Endothelial cell of umbilical vein (primary cell): Measurements from ENCODE around the gene FILIP1. TPM values are rescaled to one million over a fixed set of nuclear protein-coding genes. Genes with fewer than 3 reads are reported as not detected.

Source experiments
- BruUV-seq: library from RNA; stranded (reverse); fragments of 400-500 nt; replicated peaks from 2 replicates; lab custom pipeline; 2021; lab: Mats Ljungman, UMichigan
- CTCF ChIA-PET: fragments of 300-600, 350-600 bp; sonication (Branson Sonifier 250); formaldehyde crosslinking; loops from one replicate; lab custom pipeline; 2021; ENCODE audit warnings: antibody characterized with exemption, inconsistent platforms; lab: Charles Lee
- POLR2A ChIA-PET: fragments of 300-600, 350-600 bp; sonication (Branson Sonifier 250); formaldehyde crosslinking; loops from one replicate; lab custom pipeline; 2021; ENCODE audit warnings: antibody characterized with exemption, inconsistent platforms; lab: Charles Lee
- DNase-seq: peaks from one replicate; pipeline ENCODE4 v3.0.0-alpha.2; 2011; ENCODE audit warnings: low read depth, low spot score
- FAIRE-seq: peaks from 2 replicates; lab custom pipeline; 2011; peaks lifted over from hg19 to GRCh38; lab: Jason Lieb, UNC
- H2AFZ ChIP-seq: 2 replicates; pipeline ENCODE4 v1.6.0; 2012; ENCODE audit warnings: low read depth, low read length, control low read depth, inconsistent platforms
- H3K27ac ChIP-seq: 2 replicates; pipeline ENCODE4 v1.5.1; 2011; ENCODE audit warnings: low read depth, mild to moderate bottlenecking, control low read depth, low read length, moderate library complexity; ENCODE audit not compliant: insufficient read depth
- H3K27me3 ChIP-seq, 2 experiments: 2 replicates each; pipeline versions ENCODE4 v1.6.0 to v1.6.1; 2011; ENCODE audit warnings: low read length in 2 of 2, mixed read lengths in 1 of 2; ENCODE audit not compliant: control insufficient read depth in 2 of 2, insufficient read depth in 2 of 2
- H3K36me3 ChIP-seq, 2 experiments: 2 replicates in 1 of 2; 3 replicates in 1 of 2; pipeline ENCODE4 v1.5.1; 2011; ENCODE audit warnings: low read length in 2 of 2, mild to moderate bottlenecking in 1 of 2, moderate library complexity in 1 of 2; ENCODE audit not compliant: control insufficient read depth in 2 of 2, insufficient read depth in 2 of 2; ENCODE audit errors: extremely low read depth in 1 of 2
- H3K4me1 ChIP-seq: 3 replicates; pipeline ENCODE4 v1.5.1; 2011; ENCODE audit warnings: mild to moderate bottlenecking, low read length; ENCODE audit not compliant: control insufficient read depth, insufficient read depth; ENCODE audit errors: extremely low read depth
- H3K4me2 ChIP-seq: 2 replicates; pipeline ENCODE4 v1.6.1; 2011; ENCODE audit warnings: low read length, control low read depth, mixed read lengths; ENCODE audit not compliant: insufficient read depth
- H3K4me3 ChIP-seq, 3 experiments: fragments of 200-600 bp in 1 of 3; sonication (generic), shearing (Covaris generic) in 1 of 3; replicated peaks in 1 of 3; 2 replicates each; pipeline ENCODE4 v1.5.1; 2011 to 2016; ENCODE audit warnings: control low read depth in 3 of 3, low read length in 3 of 3, mild to moderate bottlenecking in 2 of 3, inconsistent platforms in 1 of 3, low read depth in 1 of 3, moderate library complexity in 1 of 3; ENCODE audit not compliant: insufficient read depth in 1 of 3
- H3K79me2 ChIP-seq: 2 replicates; pipeline ENCODE4 v1.6.0; 2012; ENCODE audit warnings: low read length, inconsistent platforms; ENCODE audit not compliant: control insufficient read depth, insufficient read depth
- H3K9ac ChIP-seq: replicated peaks from 2 replicates; pipeline ENCODE3; 2011; ENCODE audit warnings: low read length, control low read depth; ENCODE audit not compliant: insufficient read depth; ENCODE audit errors: extremely low read depth
- H3K9me1 ChIP-seq: replicated peaks from 3 replicates; pipeline ENCODE4 v1.6.0; 2011; ENCODE audit warnings: mild to moderate bottlenecking, low read length; ENCODE audit not compliant: control insufficient read depth, insufficient read depth; ENCODE audit errors: extremely low read depth
- H3K9me3 ChIP-seq: replicated peaks from 2 replicates; pipeline ENCODE4 v1.5.1; 2012; ENCODE audit warnings: low read length, inconsistent platforms; ENCODE audit not compliant: control insufficient read depth, insufficient read depth
- H4K20me1 ChIP-seq: replicated peaks from 2 replicates; pipeline ENCODE3; 2011; ENCODE audit warnings: mild to moderate bottlenecking, low read length; ENCODE audit not compliant: control insufficient read depth, insufficient read depth; ENCODE audit errors: extremely low read depth
- JUN ChIP-seq: IDR thresholded peaks from 2 replicates; pipeline ENCODE4 v1.6.1; 2011; ENCODE audit warnings: borderline replicate concordance, low read depth; ENCODE audit not compliant: insufficient read length, insufficient read depth
- MYC ChIP-seq: IDR thresholded peaks from one replicate; pipeline ENCODE4 v1.6.1; 2011; ENCODE audit warnings: mild to moderate bottlenecking, low read depth, low read length
- POLR2AphosphoS5 ChIP-seq: IDR thresholded peaks from 2 replicates; pipeline ENCODE4 v1.6.1; 2012; ENCODE audit warnings: low read depth, mild to moderate bottlenecking, control low read depth, low read length, moderate library complexity; ENCODE audit not compliant: insufficient read depth
- dilution Hi-C: fragments of 300-500 bp; cut with MboI; formaldehyde crosslinking; loops from one replicate; pipeline ENCODE4 v1.15.0; 2019; ENCODE audit warnings: low sequenced_read_pairs; ENCODE audit not compliant: extremely low pct_ligation_motif_present
- intact Hi-C: fragments of 100-400 bp; cut with micrococcal nuclease; formaldehyde crosslinking; loops from one replicate; pipeline ENCODE4 v1.10.0; 2022
- polyA plus RNA-seq, 4 experiments: library from polyadenylated mRNA; depleted of rRNA in 3 of 4; stranded (reverse) in 3 of 4; unstranded in 1 of 4; fragments of >200 nt; gene quantifications; 2 replicates each; pipeline versions ENCODE4 v1.2.1 to v1.2.3, GENCODE V29; 2011 to 2012; ENCODE audit warnings: missing spikeins in 1 of 4
- total RNA-seq: library from RNA; stranded (reverse); gene quantifications from 2 replicates; pipeline ENCODE4 v1.2.3, GENCODE V29; 2021

Gene FILIP1
- total and polyA plus RNA-seq, 2 donors (not counting 3 experiments of a cell fraction or from before 2014, with no cell fraction given): 2.8 to 13.7 TPM

DNA sequence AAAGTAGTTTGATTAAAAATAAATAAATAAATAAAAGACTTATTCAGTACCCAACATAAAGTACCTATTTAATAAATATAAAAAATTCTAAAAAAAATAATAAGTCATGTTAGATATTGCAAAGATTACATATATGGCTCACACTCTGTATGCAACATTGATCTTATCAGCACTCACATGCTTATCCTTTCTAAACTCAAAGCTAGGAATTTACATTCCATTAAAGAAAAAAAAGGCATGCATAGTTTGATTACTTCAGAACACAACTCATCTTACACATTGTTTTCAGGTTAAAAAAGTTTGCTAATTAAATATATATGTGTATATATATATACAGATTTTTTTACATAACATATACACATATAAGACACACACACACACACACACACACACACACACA is 96.4 kb downstream of the FILIP1 start:
- Histone ChIP-seq H3K27me3 (no peaks in the 10 kb centered on the region), H3K9me1 (no peaks in the 10 kb centered on the region), H3K4me2 (no peak overlapping the region), H3K9me3 (no peaks in the 10 kb centered on the region), H2AFZ (no peak overlapping the region), H3K4me1 (peaks cover 16% of the 10 kb centered on the region), H4K20me1 (no peaks in the 10 kb centered on the region), H3K9ac (no peak overlapping the region), H3K4me3 (no peak overlapping the region), H3K27ac (no peak overlapping the region), H3K79me2 (no peaks in the 10 kb centered on the region), H3K36me3 (no peaks in the 10 kb centered on the region)
- no TSS peak for BruUV-seq
- ChIA-PET CTCF (interaction anchor here (1.2 kb wide), 1 partner anchor 16 kb away, joined by 3 read pairs; no protein-coding TSS in a partner anchor), POLR2A (no interaction called here)
- dilution Hi-C loops (no loop called here), intact Hi-C loops (no loop called here)
- no peak for DNase-seq
- no peak for FAIRE-seq
- no peak for TF ChIP-seq MYC
- TF ChIP-seq POLR2AphosphoS5: no peak

DNA sequence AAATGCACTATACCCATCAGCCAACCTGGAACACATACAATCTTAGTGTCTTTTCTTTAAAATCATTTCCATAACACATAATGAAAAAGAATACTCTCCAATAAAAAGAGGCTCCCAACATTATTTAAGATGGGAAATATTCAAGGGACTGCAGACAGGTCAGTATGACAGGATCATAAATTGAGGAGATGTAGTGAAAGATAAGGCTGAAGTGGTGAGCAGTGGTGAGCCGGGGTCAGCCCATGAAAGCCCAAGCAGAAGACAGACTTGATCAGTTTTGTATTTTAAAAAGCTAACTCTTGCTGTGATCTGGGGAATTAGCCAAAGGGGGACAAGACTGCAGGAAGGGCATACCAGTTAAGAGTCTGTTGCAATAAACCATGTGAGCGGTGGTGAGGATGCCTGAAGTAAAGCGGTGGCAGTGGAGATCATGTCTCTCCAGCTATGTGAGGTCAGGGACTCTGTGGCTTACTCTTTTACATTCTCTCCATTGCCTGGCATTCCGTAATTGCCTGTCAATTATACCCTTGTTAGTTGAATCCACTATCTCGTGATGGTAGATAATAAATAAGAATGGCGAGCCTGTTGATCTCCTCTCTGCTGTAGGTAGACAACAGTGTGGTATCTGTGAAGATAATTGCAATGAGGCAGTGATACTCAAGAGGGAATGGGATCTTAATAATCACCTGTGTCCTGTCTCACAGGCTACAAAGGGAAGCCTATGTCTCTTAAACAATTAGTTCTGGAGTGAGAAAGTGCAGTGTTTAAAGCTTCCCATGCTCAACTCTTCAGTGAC is 97.4 kb downstream of the FILIP1 start:
- dilution Hi-C loops: no loop called here
- no peak for DNase-seq
- no peak for TF ChIP-seq JUN
- H3K9me1 ChIP-seq: no peaks in the 10 kb centered on the region
- no peaks in the 10 kb centered on the region for H3K36me3 ChIP-seq
- no peaks in the 10 kb centered on the region for H3K79me2 ChIP-seq
- no TSS peak for BruUV-seq
- no peak overlapping the region for H3K4me2 ChIP-seq
- H4K20me1 ChIP-seq: no peaks in the 10 kb centered on the region
- H3K27me3 ChIP-seq: peaks cover 0 to 1% of the 10 kb centered on the region in 2 experiments
- H3K4me3 ChIP-seq: no peak overlapping the region
- POLR2A ChIA-PET: no interaction called here
- no peak overlapping the region for H3K9ac ChIP-seq
- CTCF ChIA-PET: no interaction called here
- no peak overlapping the region for H2AFZ ChIP-seq
- no peak overlapping the region for H3K27ac ChIP-seq
- H3K9me3 ChIP-seq: no peaks in the 10 kb centered on the region
- FAIRE-seq: no peak
- intact Hi-C loops: no loop called here
- peaks cover 14% of the 10 kb centered on the region for H3K4me1 ChIP-seq
